Measurements from ENCODE around the gene NADK.
"Not testable (repeated sequence)": the region's sequence is repeated elsewhere in the genome, so short reads cannot be mapped to it uniquely, and the experiment has no call there.

- TF ChIP-seq CTCF (IDR thresholded peaks at IDR 0.05); POLR2A (IDR thresholded peaks at IDR 0.05; ENCODE audit: low read depth): not testable (repeated sequence)
These were observed 40.3 kb downstream of the NADK start for GRCh38 chr1:1737675-1738590.

All from esophagus muscularis mucosa (tissue), 3 donors.